Stimulated activated CD4-positive, alpha-beta T cell treated with anti-CD3 and anti-CD28 coated beads, Interleukin-15, amount 100 ng/mL, for 1 hour (primary cell): ENCODE data around the gene TDP2.
"Not testable (repeated sequence)": the region's sequence is repeated elsewhere in the genome, so short reads cannot be mapped to it uniquely, and the experiment has no call there.

Source experiments
- DNase-seq, 2 donors: peaks; one replicate each; pipeline ENCODE4 v3.0.0-alpha.2; 2020; ENCODE audit warnings: low read depth in 1 of 2, low spot score in 1 of 2

TDP2 gene

DNA sequence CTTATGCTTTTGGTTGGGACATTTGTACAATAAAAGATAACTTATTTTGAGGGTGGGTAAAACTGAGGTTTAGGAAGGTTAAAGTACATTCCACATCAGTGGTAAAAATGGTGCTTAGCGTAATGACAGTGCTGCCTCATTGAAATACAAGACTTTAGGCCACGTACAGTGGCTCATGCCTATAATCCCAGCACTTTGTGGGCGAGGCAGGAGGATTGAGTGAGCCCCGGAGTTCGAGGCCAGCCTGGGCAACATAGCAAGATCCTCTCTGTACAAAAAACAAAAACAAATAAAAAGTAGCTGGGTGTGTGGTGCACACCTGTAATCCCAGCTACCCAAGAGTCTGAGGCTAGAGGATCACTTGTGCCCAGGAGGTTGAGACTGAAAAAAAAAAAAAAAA, 18.4 kb downstream of the TDP2 start:
- no peak for DNase-seq

GRCh38 chr6:24646771-24647170, 19.9 kb downstream of the TDP2 start:
- no peak for DNase-seq

GRCh38 chr6:24644377-24644776, 22.3 kb downstream of the TDP2 start:
- DNase-seq: no peak

GRCh38 chr6:24643920-24644319, 22.8 kb downstream of the TDP2 start:
- DNase-seq: no peak

DNA sequence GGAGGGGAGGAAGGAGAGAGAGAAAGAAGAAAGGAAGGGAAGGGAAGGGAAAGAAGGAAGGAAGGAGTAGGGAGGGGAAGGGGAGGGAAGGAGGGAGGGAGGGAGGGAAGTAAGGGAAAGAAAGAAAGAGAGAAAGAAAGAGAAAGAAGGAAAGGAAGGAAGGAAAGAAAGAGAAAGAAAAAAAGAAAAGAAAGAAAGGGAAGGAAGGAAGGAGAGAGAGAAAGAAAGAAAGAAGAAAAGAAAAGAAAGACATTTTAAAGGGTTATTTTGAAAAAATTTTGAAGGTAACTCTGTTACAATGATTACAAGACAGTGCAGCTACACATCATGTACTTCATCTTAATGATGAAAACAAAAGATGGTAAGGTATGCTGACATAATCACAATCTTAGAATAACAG, 24.6 kb downstream of the TDP2 start:
- no peak for DNase-seq

DNA sequence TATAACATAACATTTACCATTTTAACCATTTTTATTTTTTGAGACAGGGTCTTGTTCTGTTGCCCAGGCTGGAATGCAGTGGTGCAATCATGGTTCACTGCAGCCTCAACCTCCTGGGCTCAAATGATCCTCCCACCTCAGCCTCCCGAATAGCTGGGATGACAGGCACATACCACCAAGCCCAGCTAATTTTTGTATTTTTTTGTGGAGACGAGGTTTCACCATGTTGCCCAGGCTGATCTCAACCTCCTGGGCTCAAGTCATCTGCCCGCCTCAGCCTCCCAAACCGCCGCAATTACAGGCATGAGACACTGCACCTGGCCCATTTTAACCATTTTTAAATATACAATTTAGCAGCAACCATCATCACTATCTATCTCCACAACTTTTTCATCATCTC, 26.1 kb downstream of the TDP2 start:
- not testable (repeated sequence) for DNase-seq

- DNase-seq: no peak
These were observed 26.5 kb downstream of the TDP2 start for GRCh38 chr6:24640166-24640565.

GRCh38 chr6:24636681-24637080, 30.0 kb downstream of the TDP2 start:
- DNase-seq: no peak

DNA sequence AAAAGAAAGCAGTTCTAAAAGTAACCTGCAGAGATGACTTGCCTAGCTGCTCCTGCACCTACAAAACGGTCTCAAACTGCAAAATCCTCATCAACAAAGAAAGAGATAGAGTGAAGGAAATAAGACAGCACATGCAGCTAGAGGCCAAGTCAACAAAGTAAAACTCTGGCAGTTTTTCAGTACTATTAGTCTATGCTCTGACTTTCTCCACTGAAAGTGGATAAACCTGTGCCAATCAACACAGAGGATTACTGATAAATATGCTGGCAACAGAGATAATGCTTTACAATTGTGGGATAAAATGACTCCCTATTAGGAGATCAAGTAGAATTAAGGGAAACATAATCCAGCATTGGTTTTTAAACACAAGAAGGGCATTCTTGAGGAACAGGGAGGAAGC, 34.1 kb downstream of the TDP2 start:
- DNase-seq: no peak

DNA sequence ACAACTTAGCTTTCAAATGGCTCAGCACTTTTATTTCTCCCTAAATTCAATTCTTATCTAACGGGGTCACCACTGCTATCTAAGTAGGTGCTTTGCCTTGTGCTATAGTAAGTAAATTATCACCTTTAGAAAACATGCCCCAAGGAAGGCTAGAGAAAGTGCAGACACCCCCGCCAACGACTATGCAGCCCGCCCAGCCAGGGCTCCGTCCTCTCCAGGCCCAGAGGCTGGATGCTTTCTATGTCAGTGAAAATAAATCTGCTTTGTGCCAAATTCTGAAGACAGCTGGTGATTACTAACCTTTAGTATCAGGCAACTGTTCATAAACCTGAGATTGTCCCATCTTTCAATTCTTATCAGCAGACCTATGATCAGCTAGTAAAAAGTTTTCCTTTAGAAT, 35.0 kb downstream of the TDP2 start:
- DNase-seq: no peak

- no peak for DNase-seq
These were observed 35.7 kb downstream of the TDP2 start for GRCh38 chr6:24630856-24631505.

DNA sequence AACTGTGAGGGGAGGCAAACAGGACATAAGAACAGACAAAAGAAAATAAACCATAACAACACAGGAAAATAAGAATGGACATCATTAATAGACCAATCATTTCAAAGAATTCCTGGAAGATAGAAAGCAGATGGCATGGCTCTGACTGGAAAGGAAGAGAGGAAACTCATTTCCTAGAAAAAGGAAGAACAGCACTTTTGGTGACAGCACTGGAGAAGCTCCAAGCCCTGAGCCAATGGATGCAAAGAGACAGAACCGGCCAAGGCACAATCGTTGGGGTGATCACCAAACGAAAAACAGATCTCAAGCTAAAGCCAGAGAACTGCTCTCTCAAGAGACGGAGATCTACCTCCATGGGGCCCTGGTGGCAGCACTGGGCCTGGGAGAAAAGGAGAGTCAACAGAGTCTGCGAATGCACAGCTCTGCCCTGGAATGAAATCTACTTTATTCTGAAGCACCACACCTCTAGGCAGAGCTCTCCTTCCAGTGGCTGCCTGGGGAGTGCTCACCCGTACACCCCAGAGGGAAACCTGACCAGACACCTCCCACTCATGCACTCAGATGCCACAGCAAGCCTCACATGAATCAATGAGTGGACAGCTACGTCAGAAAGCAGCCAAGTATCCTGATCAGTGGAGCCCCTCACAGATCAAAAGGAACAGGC, 44.9 kb downstream of the TDP2 start:
- DNase-seq: no peak

GRCh38 chr6:24620637-24621036, 46.1 kb downstream of the TDP2 start:
- no peak for DNase-seq

DNA sequence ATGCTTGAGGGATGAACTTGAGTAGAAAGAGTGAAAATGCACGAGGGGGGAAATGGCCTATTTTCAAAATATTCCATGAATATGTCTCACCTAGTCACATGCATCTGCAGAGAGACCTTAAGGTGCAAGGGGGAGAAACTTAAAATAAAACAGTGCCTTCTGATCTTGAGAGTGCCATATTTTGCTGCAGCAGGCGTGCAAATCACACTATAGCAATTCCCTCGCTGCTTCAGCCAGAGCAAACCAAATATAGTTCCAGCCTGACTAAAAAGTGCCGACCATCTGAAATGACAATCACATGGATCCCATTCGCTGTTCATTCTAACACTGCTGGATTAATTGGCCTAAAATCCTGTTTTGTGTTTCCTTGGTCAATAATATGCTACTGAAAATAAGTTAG, 47.0 kb downstream of the TDP2 start:
- no peak for DNase-seq

DNA sequence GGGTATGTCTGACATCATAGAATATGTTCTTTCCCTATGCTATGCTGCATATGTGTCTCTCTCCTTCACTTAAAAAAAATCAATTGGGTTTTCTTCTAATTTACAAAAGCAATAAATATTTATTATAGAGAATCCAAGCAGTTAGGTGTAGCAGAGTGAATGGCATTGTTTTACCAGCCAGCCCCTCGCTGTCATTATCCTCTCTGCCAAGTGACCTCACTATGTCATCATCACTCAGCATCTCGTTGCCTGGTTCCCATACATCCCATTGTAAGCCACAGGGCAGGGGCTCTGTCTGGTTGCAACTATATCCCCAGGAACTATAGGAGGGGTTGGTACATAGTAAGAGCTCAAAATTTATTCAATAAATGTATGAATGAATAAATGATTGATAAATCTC, 52.1 kb downstream of the TDP2 start:
- no peak for DNase-seq

DNA sequence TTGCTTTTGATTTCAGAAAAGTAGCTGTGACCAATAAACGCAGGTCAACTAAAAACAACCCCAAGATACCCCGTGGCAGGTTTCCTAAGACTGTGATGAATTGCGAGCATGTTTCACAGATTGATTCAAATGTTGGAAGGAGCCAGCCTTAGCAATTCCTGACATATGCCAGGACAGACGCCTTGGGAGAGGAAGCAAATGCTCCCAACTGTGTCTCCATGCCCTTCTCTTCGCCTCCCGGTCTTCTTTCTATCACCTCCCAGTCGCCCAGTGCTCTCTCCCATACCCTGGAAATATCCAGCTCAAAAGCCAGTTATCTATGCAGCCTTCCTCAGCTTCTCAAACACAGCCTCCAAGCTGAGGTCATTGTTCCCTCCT, 52.7 kb downstream of the TDP2 start:
- DNase-seq: no peak

GRCh38 chr6:24613361-24614042, 53.2 kb downstream of the TDP2 start:
- DNase-seq: no peak

DNA sequence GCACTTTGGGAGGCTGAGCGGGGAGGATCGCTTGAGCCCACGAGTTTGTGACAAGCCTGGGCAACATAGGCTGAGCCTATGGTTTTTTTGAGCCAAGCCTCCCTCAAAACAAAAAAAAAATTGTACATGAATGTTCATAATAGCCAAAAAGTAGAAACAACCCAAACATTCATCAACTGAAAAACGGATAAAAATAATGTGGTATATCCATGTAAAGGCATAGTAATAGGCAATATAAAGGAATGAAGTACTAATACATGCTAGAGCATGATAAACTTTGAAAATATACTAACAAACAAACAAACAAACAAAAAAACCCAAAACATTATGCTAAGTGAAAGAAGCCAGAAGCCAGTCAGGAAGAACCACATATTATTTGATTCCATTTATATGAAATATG, 56.0 kb downstream of the TDP2 start:
- no peak for DNase-seq

DNA sequence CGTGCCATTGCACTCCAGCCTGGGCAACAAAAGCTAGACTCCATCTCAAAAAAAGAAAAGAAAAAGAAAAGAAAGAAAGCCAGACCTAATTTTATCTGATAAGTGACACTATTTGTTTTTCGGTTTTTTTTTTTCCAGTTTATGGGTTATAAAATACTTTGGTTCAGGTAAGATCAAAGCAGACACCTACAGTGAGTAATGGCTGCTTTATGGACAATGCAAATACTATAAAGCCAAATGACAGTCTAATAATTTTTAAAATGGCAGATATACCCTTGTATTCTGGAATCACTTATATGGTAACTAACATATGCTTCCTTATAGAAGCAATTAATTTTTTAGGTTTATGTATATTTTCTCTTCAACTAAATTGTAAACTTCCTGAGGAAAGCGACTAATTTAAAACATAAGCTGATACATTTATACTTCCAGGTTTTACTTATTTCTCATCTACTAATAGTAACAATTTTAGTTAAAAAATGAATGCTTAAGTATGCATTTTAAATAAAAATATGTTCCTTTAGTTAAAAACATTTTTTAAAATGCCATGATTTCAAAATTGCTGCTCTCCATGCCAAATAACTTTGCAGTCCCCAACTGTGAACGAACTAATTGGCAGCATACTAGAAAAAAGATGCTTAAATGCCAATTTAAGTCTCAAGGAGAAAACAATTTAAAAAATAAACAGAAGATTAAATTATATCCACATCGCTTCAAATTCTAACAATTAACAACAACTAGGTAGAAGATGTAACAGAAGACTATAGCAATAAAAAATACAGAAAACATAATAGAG, 59.2 kb downstream of the TDP2 start:
- DNase-seq: no peak

- no peak for DNase-seq
These were observed 60.3 kb downstream of the TDP2 start for GRCh38 chr6:24606200-24606930.

DNA sequence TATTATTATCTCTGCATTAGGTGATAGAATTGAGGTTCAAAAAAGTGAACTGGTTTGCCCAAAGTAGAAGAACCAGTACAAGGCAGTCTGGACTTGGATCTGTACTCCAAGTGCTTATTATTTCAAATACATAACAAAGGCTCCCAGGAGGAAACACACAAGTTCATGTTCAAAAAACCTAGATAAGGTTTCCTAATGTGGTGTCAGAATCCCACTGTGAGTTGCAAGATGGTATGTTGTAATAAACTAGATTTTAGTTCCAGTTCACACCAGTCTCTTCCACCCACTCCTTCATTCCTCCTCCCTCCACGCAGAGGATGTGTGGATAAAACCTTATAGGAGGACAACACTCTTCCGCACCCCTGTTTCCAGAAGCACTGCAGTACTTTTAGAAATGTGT, 63.5 kb downstream of the TDP2 start:
- no peak for DNase-seq
